Immature natural killer cell (primary cell): ENCODE results near the gene ENO1. TPM values are rescaled to one million over a fixed set of nuclear protein-coding genes. Genes with fewer than 3 reads are reported as not detected.

Source experiments
- DNase-seq, 3 donors: peaks; one replicate each; pipeline ENCODE4 v3.0.0; 2022; ENCODE audit warnings: mixed read lengths in 1 of 3
- H3K27ac Mint-ChIP-seq, 6 donors: one replicate each; pipeline ENCODE4 v1.8.0; 2020; ENCODE audit warnings: mixed read lengths in 6 of 6, mild to moderate bottlenecking in 5 of 6, inconsistent platforms in 4 of 6, moderate library complexity in 3 of 6
- H3K27me3 Mint-ChIP-seq, 3 donors: one replicate each; pipeline ENCODE4 v1.8.0; 2020 to 2021; ENCODE audit warnings: low read depth in 3 of 3, mild to moderate bottlenecking in 3 of 3, mixed read lengths in 3 of 3, moderate library complexity in 3 of 3, inconsistent platforms in 1 of 3
- H3K36me3 Mint-ChIP-seq, 3 donors: one replicate each; pipeline ENCODE4 v1.8.0; 2020; ENCODE audit warnings: mixed read lengths in 3 of 3, inconsistent platforms in 2 of 3, mild to moderate bottlenecking in 2 of 3
- H3K4me1 Mint-ChIP-seq, 2 donors: one replicate each; pipeline ENCODE4 v1.8.0; 2020; ENCODE audit warnings: inconsistent platforms in 2 of 2, mild to moderate bottlenecking in 2 of 2, mixed read lengths in 2 of 2, moderate library complexity in 1 of 2
- H3K4me3 Mint-ChIP-seq, 5 donors: one replicate each; pipeline ENCODE4 v1.8.0; 2020; ENCODE audit warnings: mild to moderate bottlenecking in 5 of 5, mixed read lengths in 5 of 5, inconsistent platforms in 3 of 5, moderate library complexity in 3 of 5
- H3K9me3 Mint-ChIP-seq, 6 donors: one replicate each; pipeline ENCODE4 v1.8.0; 2020; ENCODE audit warnings: mild to moderate bottlenecking in 6 of 6, mixed read lengths in 6 of 6, inconsistent platforms in 4 of 6, moderate library complexity in 3 of 6
- polyA plus RNA-seq, 3 donors: library from polyadenylated mRNA; unstranded; fragments of 300-500 nt; fragmentation: Illumina TruSeq; gene quantifications; one replicate each; pipeline ENCODE4 v1.2.3, GENCODE V29; 2021

Gene ENO1
- polyA plus RNA-seq, 3 donors from 2014 or later = 856 to 982 (median 955) TPM

DNA sequence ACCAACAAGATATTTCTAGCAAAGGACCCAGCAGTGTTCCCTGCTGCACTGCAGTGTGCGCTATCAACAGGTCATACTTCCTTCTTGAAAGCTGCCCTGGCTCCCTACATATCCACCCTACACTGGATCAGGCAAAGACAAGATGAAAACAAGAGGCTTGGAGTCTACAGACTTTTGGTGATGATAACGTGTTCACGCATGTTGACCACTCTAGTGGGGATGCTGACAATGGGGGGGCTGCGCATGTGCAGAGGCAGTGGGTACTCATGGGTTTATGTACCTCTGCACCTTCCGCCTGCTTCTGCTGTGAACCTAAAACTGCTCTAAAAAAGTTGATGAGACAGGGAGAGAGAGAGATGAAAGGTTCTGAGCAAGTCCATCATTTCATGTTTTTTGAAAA, 5.5 kb downstream of the ENO1 start:
- peaks cover 0 to 2% (median 0%) of the 10 kb centered on the region in 6 donors for H3K9me3 Mint-ChIP-seq
- no peak for DNase-seq
- peak overlapping the region in 1 of 5 donors; percentile 15 for H3K4me3 Mint-ChIP-seq
- H3K4me1 Mint-ChIP-seq = peaks cover 54 to 63% of the 10 kb centered on the region in 2 donors
- peaks cover 5 to 12% (median 10%) of the 10 kb centered on the region in 3 donors for H3K27me3 Mint-ChIP-seq
- H3K36me3 Mint-ChIP-seq = peaks cover 11 to 47% (median 27%) of the 10 kb centered on the region in 3 donors
- peak overlapping the region in 5 of 6 donors; percentile 4 to 80 (median 62) for H3K27ac Mint-ChIP-seq

DNA sequence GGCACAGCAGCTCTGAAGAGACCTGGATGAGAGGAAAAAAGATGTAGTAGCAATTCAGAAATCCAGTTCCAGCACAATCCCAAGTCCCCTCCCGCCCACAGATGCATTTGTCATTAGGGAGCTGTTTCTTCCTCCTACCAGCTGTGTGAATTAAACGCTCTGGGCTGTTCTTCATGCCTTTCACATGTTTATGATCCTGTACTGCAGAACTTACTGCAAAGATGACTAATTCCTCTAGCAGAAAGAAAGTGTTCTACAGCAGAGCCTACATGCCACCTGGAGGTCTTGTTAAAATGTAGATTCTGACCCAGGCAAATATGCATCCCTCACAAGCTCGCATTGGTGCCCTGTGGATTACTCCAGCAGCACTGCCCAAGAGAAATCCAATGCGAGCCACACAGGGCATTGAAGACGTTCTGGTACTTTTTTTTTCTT, 6.5 kb downstream of the ENO1 start:
- H3K4me3 Mint-ChIP-seq = no peak overlapping the region
- peak overlapping the region in 1 of 6 donors; percentile 69 for H3K27ac Mint-ChIP-seq
- peaks cover 0 to 2% (median 0%) of the 10 kb centered on the region in 6 donors for H3K9me3 Mint-ChIP-seq
- peaks cover 3 to 9% (median 6%) of the 10 kb centered on the region in 3 donors for H3K27me3 Mint-ChIP-seq
- DNase-seq = no peak
- peaks cover 45 to 63% of the 10 kb centered on the region in 2 donors for H3K4me1 Mint-ChIP-seq
- H3K36me3 Mint-ChIP-seq = peaks cover 11 to 53% (median 30%) of the 10 kb centered on the region in 3 donors

DNA sequence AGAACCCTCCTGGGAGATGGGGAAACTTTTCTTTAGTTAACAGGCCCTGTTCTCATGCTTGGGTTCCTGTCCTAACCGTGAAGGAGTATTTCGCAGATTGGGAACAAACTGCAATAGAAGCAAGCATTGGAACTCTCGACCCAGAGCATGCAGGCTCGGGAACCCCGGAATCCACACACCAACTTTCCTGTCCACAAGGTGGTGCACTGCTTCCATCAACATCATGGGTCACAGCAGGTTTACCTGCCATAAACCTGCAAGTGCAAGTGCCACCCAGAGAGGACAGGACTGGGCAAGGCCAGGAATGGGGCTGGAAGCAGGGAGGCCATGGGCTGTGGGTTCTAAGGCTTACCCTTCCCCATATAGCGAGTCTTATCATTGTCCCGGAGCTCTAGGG, 6.9 kb downstream of the ENO1 start:
- H3K36me3 Mint-ChIP-seq = peaks cover 14 to 57% (median 33%) of the 10 kb centered on the region in 3 donors
- H3K9me3 Mint-ChIP-seq = peaks cover 0 to 2% (median 0%) of the 10 kb centered on the region in 6 donors
- DNase-seq = no peak
- peaks cover 3 to 6% (median 5%) of the 10 kb centered on the region in 3 donors for H3K27me3 Mint-ChIP-seq
- H3K27ac Mint-ChIP-seq = no peak overlapping the region
- no peak overlapping the region for H3K4me3 Mint-ChIP-seq
- H3K4me1 Mint-ChIP-seq = peaks cover 41 to 62% of the 10 kb centered on the region in 2 donors

DNA sequence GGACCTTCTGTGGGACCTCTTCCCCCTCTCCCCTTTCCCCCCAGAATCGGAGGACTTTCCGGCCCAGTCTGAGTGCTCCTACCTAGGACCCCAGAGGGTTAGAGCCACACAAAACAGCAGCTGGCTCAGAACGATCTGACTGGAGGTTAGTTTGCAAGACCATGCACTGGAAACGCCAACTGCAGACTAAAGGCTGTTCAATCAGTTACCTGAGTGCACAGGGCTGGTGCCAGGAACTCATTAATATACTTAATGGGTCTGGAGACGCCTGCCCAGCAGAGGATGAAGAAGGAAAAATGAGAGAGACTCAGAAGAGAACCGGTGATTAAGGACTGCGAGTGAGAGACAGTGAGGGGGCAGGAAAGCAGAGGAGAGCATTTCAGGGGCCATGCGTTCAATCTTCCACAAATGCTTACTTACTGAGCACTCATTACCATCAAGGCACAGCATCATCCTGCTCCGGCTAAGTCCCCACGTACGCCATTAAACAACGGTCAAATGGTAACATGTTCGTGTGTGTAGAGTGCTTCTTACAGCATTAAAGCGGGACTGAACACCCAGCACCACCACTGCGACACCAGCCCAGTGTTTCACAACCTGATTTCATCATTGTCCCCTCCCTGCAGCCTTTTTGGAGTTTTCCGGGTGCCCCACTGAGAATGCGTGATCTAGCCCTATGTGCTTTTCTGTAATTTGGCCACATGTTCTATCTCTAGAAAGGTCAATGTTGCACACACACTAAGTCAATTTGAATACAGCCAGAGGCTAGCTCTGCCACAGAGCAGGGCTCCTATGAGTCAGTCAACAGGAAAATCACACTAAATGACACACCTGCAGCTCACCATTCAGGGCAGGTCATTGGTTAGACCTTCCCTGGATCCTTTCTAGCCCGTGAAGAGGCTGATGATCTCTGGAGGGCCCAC, 7.6 kb downstream of the ENO1 start:
- H3K4me1 Mint-ChIP-seq = peaks cover 34 to 55% of the 10 kb centered on the region in 2 donors
- peak overlapping the region in 1 of 6 donors; percentile 57 for H3K27ac Mint-ChIP-seq
- no peak overlapping the region for H3K4me3 Mint-ChIP-seq
- no peak for DNase-seq
- no peaks in the 10 kb centered on the region for H3K9me3 Mint-ChIP-seq
- peaks cover 1 to 3% (median 2%) of the 10 kb centered on the region in 3 donors for H3K27me3 Mint-ChIP-seq
- H3K36me3 Mint-ChIP-seq = peaks cover 19 to 60% (median 33%) of the 10 kb centered on the region in 3 donors

DNA sequence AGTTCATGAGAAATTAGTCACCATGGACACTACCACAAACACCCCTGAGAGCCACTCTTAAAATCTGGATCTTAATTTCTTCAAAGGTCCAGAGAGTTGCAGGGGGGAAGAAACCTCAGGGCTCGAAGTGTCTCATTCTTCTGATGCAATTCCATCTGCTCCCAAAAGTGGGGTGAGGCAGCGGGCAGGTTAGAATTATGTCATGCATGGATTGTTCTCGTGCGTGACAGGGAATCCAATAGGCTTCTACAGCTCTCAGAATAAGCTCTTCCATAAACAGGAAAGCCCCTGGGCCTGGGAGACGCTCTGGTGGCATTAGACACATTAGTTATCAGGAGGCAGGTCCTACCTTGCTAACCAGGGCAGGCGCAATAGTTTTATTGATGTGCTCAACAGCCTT, 8.4 kb downstream of the ENO1 start:
- no peak overlapping the region for H3K4me3 Mint-ChIP-seq
- H3K4me1 Mint-ChIP-seq = peaks cover 27 to 47% of the 10 kb centered on the region in 2 donors
- H3K36me3 Mint-ChIP-seq = peaks cover 19 to 63% (median 33%) of the 10 kb centered on the region in 3 donors
- no peaks in the 10 kb centered on the region for H3K9me3 Mint-ChIP-seq
- peaks cover 0 to 2% (median 1%) of the 10 kb centered on the region in 3 donors for H3K27me3 Mint-ChIP-seq
- no peak for DNase-seq
- H3K27ac Mint-ChIP-seq = no peak overlapping the region

DNA sequence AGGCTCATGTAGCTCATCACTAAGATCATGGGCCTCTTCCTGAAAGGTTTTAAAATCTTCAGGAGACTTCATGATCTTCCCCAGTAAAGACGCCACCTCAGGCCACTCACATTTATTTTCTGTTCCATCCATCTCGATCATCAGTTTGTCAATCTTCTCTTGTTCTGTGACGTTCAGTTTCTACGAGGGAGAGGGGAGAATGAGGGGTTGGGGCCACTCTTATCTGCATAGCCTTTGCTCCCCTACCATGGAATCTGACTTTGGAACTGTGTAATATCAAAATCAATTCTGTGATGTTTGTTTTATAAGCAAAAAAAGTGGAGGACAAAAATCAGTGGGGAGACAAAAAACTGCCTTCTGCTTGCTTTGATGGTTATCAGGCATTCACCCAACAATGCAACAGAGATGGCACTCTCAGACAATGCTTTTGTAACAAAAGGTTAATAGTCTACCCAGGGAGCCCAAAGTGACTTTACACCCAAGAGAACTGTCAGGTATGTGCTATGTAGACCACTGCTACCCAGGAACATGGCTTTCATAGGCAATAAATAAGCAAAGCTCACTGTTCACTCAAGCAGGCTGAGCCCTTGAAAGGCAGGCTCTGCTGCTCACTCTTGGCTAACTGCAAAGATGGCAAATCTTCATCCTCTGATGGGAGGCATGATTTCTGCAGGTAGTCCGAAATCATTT, 10.5 kb downstream of the ENO1 start:
- peak overlapping the region in 2 of 6 donors; percentile 26 to 27 for H3K27ac Mint-ChIP-seq

DNA sequence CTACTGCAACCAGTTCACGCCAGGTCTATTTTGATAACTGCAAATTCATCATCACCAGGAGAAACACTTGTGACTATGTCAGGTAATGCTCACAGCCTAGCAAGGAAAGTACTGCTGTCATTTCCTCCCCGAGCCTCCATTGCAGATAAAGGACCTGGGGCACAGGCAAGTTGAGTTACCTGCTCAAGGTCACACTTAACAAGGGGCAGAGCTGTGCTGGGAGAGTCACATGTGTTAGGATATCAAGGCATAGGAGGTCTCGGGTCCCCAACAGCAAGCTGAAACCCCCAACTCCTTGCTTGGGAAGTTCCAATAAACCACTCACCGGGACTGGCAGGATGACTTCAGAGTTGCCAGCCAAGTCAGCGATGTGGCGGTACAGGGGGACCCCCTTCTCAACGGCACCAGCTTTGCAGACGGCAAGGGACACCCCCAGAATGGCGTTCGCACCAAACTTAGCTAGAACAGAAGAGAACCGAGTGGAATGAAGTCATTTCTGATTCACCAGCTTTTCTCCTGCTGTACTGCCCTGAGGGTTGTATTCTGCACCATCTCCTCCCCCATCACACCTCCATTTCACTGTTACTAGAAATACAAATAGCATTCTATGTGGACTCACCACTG, 11.6 kb downstream of the ENO1 start:
- Mint-ChIP-seq H3K4me3 (no peak overlapping the region), H3K4me1 (peaks cover 3 to 15% of the 10 kb centered on the region in 2 donors), H3K27me3 (peaks cover 0 to 3% (median 2%) of the 10 kb centered on the region in 3 donors), H3K36me3 (peaks cover 19 to 64% (median 30%) of the 10 kb centered on the region in 3 donors), H3K9me3 (no peaks in the 10 kb centered on the region), H3K27ac (peak overlapping the region in 2 of 6 donors; percentile 18 to 49)
- no peak for DNase-seq

More for the DNA sequence above, 10.5 kb downstream of the ENO1 start:
- Mint-ChIP-seq H3K27me3 (peaks cover 0 to 3% (median 2%) of the 10 kb centered on the region in 3 donors), H3K9me3 (no peaks in the 10 kb centered on the region), H3K4me1 (peaks cover 8 to 26% of the 10 kb centered on the region in 2 donors), H3K4me3 (no peak overlapping the region), H3K36me3 (peaks cover 19 to 68% (median 31%) of the 10 kb centered on the region in 3 donors)
- no peak for DNase-seq

DNA sequence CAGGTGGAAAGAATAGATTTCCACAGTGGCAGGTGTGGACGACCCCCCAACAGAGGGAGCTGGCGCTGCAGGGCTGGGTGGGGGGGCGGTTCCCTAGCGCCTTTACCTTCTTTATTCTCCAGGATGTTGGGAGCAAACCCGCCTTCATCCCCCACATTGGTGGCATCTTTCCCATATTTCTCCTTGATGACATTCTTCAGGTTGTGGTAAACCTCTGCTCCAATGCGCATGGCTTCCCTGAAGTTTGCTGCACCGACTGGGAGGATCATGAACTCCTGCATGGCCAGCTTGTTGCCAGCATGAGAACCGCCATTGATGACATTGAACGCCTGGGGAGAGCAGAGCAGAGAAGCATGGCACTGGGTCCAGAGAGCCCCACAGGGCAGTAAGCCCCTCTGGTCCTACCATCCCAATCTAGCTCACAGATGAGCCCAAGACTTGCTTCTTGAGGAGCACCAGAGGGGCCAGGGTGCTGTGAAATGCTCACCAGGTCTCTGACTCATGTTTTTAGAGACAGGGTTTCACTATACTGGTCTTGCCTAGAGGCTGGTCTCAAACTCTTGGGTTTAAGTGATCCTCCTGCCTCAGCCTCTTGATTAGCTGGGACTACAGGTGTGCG, 12.2 kb downstream of the ENO1 start:
- H3K9me3 Mint-ChIP-seq = no peaks in the 10 kb centered on the region

DNA sequence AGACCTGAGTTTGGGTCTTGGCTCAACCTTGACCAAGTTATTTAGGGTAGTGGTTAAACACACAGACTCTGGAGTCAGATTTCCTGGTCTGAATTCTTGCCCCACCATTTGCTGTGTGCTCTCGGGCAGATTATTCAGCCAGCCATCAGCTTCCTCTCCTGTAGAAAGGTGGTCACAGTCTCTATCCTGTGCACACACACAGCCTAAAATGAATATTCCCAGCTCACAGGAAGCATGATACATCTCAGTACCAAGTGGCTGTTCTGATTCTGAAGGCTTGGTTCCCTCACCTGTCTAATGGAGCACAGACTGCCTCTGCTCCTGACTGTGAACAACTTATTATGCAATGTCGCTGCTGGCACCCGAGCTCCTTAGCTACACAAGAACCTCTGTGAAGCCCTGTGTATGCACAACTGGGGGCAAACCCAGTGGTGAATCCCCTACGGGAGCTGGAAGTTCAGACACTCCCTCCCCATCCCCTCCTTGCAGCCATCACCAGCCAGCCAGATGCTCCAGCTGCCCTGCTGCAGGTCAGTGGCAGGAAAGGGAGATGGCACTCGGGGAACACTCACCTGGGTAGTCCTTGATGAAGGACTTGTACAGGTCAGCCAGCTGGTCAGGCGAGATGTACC, 13.7 kb downstream of the ENO1 start:
- no peak overlapping the region for H3K4me3 Mint-ChIP-seq
- H3K4me1 Mint-ChIP-seq = peaks cover 8 to 13% of the 10 kb centered on the region in 2 donors
- H3K9me3 Mint-ChIP-seq = no peaks in the 10 kb centered on the region
- peaks cover 0 to 3% (median 2%) of the 10 kb centered on the region in 3 donors for H3K27me3 Mint-ChIP-seq
- peaks cover 18 to 65% (median 27%) of the 10 kb centered on the region in 3 donors for H3K36me3 Mint-ChIP-seq
- DNase-seq = no peak
- H3K27ac Mint-ChIP-seq = no peak overlapping the region

More for the DNA sequence above, 12.2 kb downstream of the ENO1 start:
- no peak for DNase-seq
- Mint-ChIP-seq H3K27ac (peak overlapping the region in 1 of 6 donors; percentile 29), H3K36me3 (peaks cover 19 to 68% (median 30%) of the 10 kb centered on the region in 3 donors), H3K4me3 (no peak overlapping the region), H3K4me1 (peaks cover 3 to 13% of the 10 kb centered on the region in 2 donors), H3K27me3 (peaks cover 0 to 3% (median 2%) of the 10 kb centered on the region in 3 donors)

DNA sequence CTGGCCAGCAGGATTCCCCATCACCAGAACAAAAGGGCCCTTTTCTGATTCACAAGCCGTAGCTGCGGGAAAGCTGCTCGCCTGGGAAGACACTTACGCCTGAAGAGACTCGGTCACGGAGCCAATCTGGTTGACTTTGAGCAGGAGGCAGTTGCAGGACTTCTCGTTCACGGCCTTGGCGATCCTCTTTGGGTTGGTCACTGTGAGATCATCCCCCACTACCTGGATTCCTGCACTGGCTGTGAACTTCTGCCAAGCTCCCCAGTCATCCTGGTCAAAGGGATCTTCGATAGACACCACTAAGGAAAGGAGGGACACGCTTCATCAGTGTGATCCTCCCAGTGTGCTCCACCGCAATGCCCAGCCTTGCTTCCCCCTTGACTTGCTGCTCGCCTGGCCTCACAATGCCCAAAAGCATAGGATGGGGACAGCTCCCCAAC, 14.7 kb downstream of the ENO1 start:
- peaks cover 0 to 2% (median 1%) of the 10 kb centered on the region in 3 donors for H3K27me3 Mint-ChIP-seq
- no peak overlapping the region for H3K27ac Mint-ChIP-seq
- DNase-seq = no peak
- H3K36me3 Mint-ChIP-seq = peaks cover 18 to 58% (median 21%) of the 10 kb centered on the region in 3 donors
- H3K4me1 Mint-ChIP-seq = peaks cover 11 to 15% of the 10 kb centered on the region in 2 donors
- no peaks in the 10 kb centered on the region for H3K9me3 Mint-ChIP-seq
- no peak overlapping the region for H3K4me3 Mint-ChIP-seq

DNA sequence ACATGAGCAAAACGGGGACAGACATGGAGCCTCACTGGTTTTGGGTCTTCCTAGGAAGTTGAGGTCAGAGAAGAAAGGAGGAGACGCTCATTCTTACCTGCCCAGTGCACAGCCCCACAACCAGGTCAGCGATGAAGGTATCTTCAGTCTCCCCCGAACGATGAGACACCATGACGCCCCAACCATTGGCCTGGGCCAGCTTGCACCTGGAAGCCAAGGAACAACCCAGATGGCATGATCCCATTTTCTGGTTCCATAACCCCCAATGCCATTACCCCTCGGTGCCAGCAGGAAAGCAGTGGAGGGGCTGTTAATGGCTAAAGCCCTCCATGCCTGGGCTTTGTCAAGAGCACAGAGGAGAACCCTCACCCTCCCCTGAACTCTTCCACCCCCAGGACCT, 15.3 kb downstream of the ENO1 start:
- peaks cover 0 to 2% (median 1%) of the 10 kb centered on the region in 3 donors for H3K27me3 Mint-ChIP-seq
- no peak for DNase-seq
- peaks cover 18 to 62% (median 20%) of the 10 kb centered on the region in 3 donors for H3K36me3 Mint-ChIP-seq
- no peak overlapping the region for H3K27ac Mint-ChIP-seq
- no peak overlapping the region for H3K4me3 Mint-ChIP-seq
- peaks cover 18 to 21% of the 10 kb centered on the region in 2 donors for H3K4me1 Mint-ChIP-seq
- no peaks in the 10 kb centered on the region for H3K9me3 Mint-ChIP-seq

DNA sequence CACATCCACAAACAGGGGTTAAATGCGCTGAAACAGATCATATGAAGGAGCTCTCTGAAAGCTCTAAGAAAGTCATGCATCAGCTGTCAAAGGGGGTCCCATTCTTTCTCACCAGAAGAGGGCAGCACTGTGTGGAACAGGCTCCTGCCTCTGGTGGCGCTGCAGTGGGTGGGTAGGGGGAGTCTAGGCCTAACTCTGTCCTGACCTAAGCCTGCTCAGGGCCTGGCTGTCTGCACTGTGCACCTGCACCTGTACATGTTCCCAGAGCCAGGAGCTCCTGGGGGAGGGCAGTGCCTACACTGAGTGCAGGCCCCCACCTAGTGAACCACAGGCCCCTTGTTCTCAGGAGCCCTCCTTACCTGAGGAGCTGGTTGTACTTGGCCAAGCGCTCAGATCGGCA, 16.0 kb downstream of the ENO1 start:
- Mint-ChIP-seq H3K36me3 (peaks cover 16 to 60% (median 18%) of the 10 kb centered on the region in 3 donors), H3K27ac (no peak overlapping the region), H3K4me1 (peaks cover 21 to 28% of the 10 kb centered on the region in 2 donors), H3K4me3 (no peak overlapping the region), H3K27me3 (peaks cover 0 to 2% (median 1%) of the 10 kb centered on the region in 3 donors), H3K9me3 (no peaks in the 10 kb centered on the region)
- peak in 1 of 3 donors; percentile 35 for DNase-seq
